GM23338 (cell line): ENCODE data around the gene MAGI1. TPM values are rescaled to one million over a fixed set of nuclear protein-coding genes. Genes with fewer than 3 reads are reported as not detected.

ENCODE experiments used
- ATAC-seq: fragments of 200-7000 bp; cut with Tn5 transposase; 3 replicates; pipeline ENCODE4 v1.9.1; 2020
- DNase-seq: peaks from one replicate; pipeline ENCODE4 v3.0.0-alpha.2; 2015; ENCODE audit warnings: low spot score
- H2AFZ ChIP-seq: fragments of 200-600 bp; sonication (generic); 2 replicates; pipeline ENCODE4 v1.8.0; 2016; ENCODE audit warnings: antibody characterized with exemption, mild to moderate bottlenecking, moderate library complexity
- H3F3A ChIP-seq: fragments of 200-600 bp; sonication (generic); replicated peaks from 2 replicates; pipeline ENCODE4 v1.8.0; 2017; ENCODE audit warnings: antibody characterized with exemption, mixed run types, low read depth
- H3K27ac ChIP-seq: fragments of 200-600 bp; sonication (generic); 2 replicates; pipeline ENCODE4 v1.6.1; 2016; ENCODE audit warnings: low read depth
- H3K27me3 ChIP-seq: fragments of 200-600 bp; sonication (generic); 2 replicates; pipeline ENCODE4 v1.8.0; 2016; ENCODE audit warnings: mild to moderate bottlenecking, mixed run types, moderate library complexity; ENCODE audit not compliant: insufficient read depth
- H3K36me3 ChIP-seq: fragments of 200-600 bp; sonication (generic); 2 replicates; pipeline ENCODE4 v1.8.0; 2016; ENCODE audit warnings: mild to moderate bottlenecking; ENCODE audit not compliant: insufficient read depth
- H3K4me1 ChIP-seq: fragments of 200-600 bp; sonication (generic); 2 replicates; pipeline ENCODE4 v1.8.0; 2016; ENCODE audit warnings: mild to moderate bottlenecking, moderate library complexity; ENCODE audit not compliant: insufficient read depth
- H3K4me2 ChIP-seq: fragments of 200-600 bp; sonication (generic); 2 replicates; pipeline ENCODE4 v1.7.1; 2017; ENCODE audit warnings: mixed run types
- H3K4me3 ChIP-seq: fragments of 200-600 bp; sonication (generic); 2 replicates; pipeline ENCODE4 v1.6.1; 2016; ENCODE audit warnings: mixed run types
- H3K79me2 ChIP-seq: fragments of 200-600 bp; sonication (generic); replicated peaks from 2 replicates; pipeline ENCODE4 v1.8.0; 2017; ENCODE audit warnings: mild to moderate bottlenecking; ENCODE audit not compliant: insufficient read depth
- H3K9me2 ChIP-seq: fragments of 200-600 bp; sonication (generic); 2 replicates; pipeline ENCODE4 v1.8.0; 2017; ENCODE audit not compliant: insufficient read depth
- H4K20me1 ChIP-seq: fragments of 200-600 bp; sonication (generic); replicated peaks from 2 replicates; pipeline ENCODE4 v1.8.0; 2017; ENCODE audit warnings: mild to moderate bottlenecking; ENCODE audit not compliant: insufficient read depth
- H3K27ac Mint-ChIP-seq: 2 replicates; pipeline ENCODE4 v1.8.0; 2020; ENCODE audit warnings: inconsistent platforms, mild to moderate bottlenecking, moderate library complexity, mixed read lengths
- H3K27me3 Mint-ChIP-seq: 3 replicates; pipeline ENCODE4 v1.8.0; 2022; ENCODE audit warnings: low read depth, mild to moderate bottlenecking, moderate library complexity, mixed read lengths, inconsistent platforms; ENCODE audit not compliant: insufficient read depth, poor library complexity
- H3K36me3 Mint-ChIP-seq: 3 replicates; pipeline ENCODE4 v1.8.0; 2021; ENCODE audit warnings: low read depth, mild to moderate bottlenecking, inconsistent platforms, moderate library complexity, mixed read lengths
- H3K4me1 Mint-ChIP-seq: 3 replicates; pipeline ENCODE4 v1.8.0; 2020; ENCODE audit warnings: mild to moderate bottlenecking, inconsistent platforms, mixed read lengths
- H3K4me3 Mint-ChIP-seq: 3 replicates; pipeline ENCODE4 v1.8.0; 2021; ENCODE audit warnings: moderate library complexity, mild to moderate bottlenecking, inconsistent platforms, mixed read lengths
- H3K9me3 Mint-ChIP-seq: 3 replicates; pipeline ENCODE4 v1.8.0; 2020; ENCODE audit warnings: moderate library complexity, mild to moderate bottlenecking, inconsistent platforms, mixed read lengths
- CREB1 ChIP-seq: fragments of 250-450 bp; sonication (Bioruptor Pico); IDR thresholded peaks from 2 replicates; pipeline ENCODE4 v1.5.0; 2020; ENCODE audit warnings: low read depth, mild to moderate bottlenecking, moderate library complexity
- EZH2 ChIP-seq: fragments of 200-600 bp; sonication (generic); IDR thresholded peaks from one replicate; pipeline ENCODE4 v1.8.0; 2017; ENCODE audit warnings: antibody characterized with exemption, mild to moderate bottlenecking, low read depth; ENCODE audit not compliant: unreplicated experiment
- JUNB ChIP-seq: IDR thresholded peaks from one replicate; pipeline ENCODE4 v1.6.1; 2016; ENCODE audit warnings: antibody characterized with exemption; ENCODE audit not compliant: unreplicated experiment
- NANOG ChIP-seq: IDR thresholded peaks from 2 replicates; pipeline ENCODE4 v1.6.1; 2016; ENCODE audit warnings: antibody characterized with exemption, borderline replicate concordance
- POLR2AphosphoS5 ChIP-seq: IDR thresholded peaks from 2 replicates; pipeline ENCODE4 v1.6.1; 2016; ENCODE audit warnings: antibody characterized with exemption, low read depth
- ZNF114 ChIP-seq: fragments of 250-450 bp; sonication (Bioruptor Pico); IDR thresholded peaks from 2 replicates; pipeline ENCODE4 v1.5.0; 2020; ENCODE audit warnings: mild to moderate bottlenecking, moderate library complexity
- ZNF331 ChIP-seq: fragments of 250-450 bp; sonication (Bioruptor Pico); IDR thresholded peaks from 2 replicates; pipeline ENCODE4 v1.5.0; 2020; ENCODE audit warnings: low read depth, mild to moderate bottlenecking, moderate library complexity
- polyA plus RNA-seq: library from polyadenylated mRNA; unstranded; fragments of >200 nt; fragmentation: Nextera tagmentation; extraction: Ambion mirVana; gene quantifications from 2 replicates; pipeline ENCODE4 v1.2.1, GENCODE V29; 2016
- total RNA-seq: library from RNA; depleted of rRNA; stranded (reverse); fragments of >200 nt; shearing (Covaris generic); gene quantifications from 2 replicates; pipeline ENCODE4 v1.2.3, GENCODE V29; 2014
- TF ChIP-seq, protein P1 (sequence below): fragments of 250-450 bp; sonication (Bioruptor Pico); IDR thresholded peaks from 2 replicates; pipeline ENCODE4 v1.5.0; 2020; ENCODE audit warnings: mild to moderate bottlenecking, moderate library complexity
- TF ChIP-seq, protein P2 (sequence below): IDR thresholded peaks from one replicate; pipeline ENCODE4 v1.6.1; 2018; ENCODE audit warnings: antibody characterized with exemption; ENCODE audit not compliant: unreplicated experiment
- TF ChIP-seq, protein P3 (sequence below): IDR thresholded peaks from 2 replicates; pipeline ENCODE4 v1.6.1; 2016; ENCODE audit warnings: antibody characterized with exemption

Gene MAGI1
- total and polyA plus RNA-seq, 2 experiments from 2014 or later, result 27.4 to 71.2 TPM

GRCh38 chr3:65563861-65564260, 474.9 kb downstream of the MAGI1 start:
- Histone ChIP-seq H3F3A (no peaks in the 10 kb centered on the region), H3K4me2 (no peak overlapping the region), H3K36me3 (no peaks in the 10 kb centered on the region), H4K20me1 (peaks cover 16% of the 10 kb centered on the region), H3K4me1 (peaks cover 6% of the 10 kb centered on the region), H3K4me3 (no peak overlapping the region), H3K79me2 (peaks cover 94% of the 10 kb centered on the region), H3K9me2 (no peaks in the 10 kb centered on the region), H3K27me3 (no peaks in the 10 kb centered on the region), H2AFZ (no peak overlapping the region), H3K27ac (no peak overlapping the region)
- H3K9me3 Mint-ChIP-seq, result no peaks in the 10 kb centered on the region
- ATAC-seq (peak; percentile 41; the same call in 2 of the 3 replicates), DNase-seq (no peak)
- TF ChIP-seq JUNB (no peak), ZNF114 (CRISPR knock-in tag) (no peak)
- H3K27me3 Mint-ChIP-seq, result peaks cover 4% of the 10 kb centered on the region
- H3K4me3 Mint-ChIP-seq, result no peak overlapping the region
- H3K36me3 Mint-ChIP-seq, result no peaks in the 10 kb centered on the region
- no peak overlapping the region for H3K27ac Mint-ChIP-seq
- H3K4me1 Mint-ChIP-seq, result peaks cover 40% of the 10 kb centered on the region

- Histone ChIP-seq H3F3A (no peaks in the 10 kb centered on the region), H3K4me2 (no peak overlapping the region), H3K36me3 (no peaks in the 10 kb centered on the region), H3K27ac (no peak overlapping the region), H3K9me2 (no peaks in the 10 kb centered on the region), H2AFZ (no peak overlapping the region), H3K4me3 (no peak overlapping the region), H3K79me2 (peaks cover 94% of the 10 kb centered on the region), H4K20me1 (peaks cover 17% of the 10 kb centered on the region), H3K27me3 (no peaks in the 10 kb centered on the region), H3K4me1 (peaks cover 11% of the 10 kb centered on the region)
- Mint-ChIP-seq H3K27me3 (peaks cover 4% of the 10 kb centered on the region), H3K36me3 (no peaks in the 10 kb centered on the region), H3K9me3 (no peaks in the 10 kb centered on the region), H3K4me1 (peaks cover 48% of the 10 kb centered on the region), H3K27ac (no peak overlapping the region), H3K4me3 (no peak overlapping the region)
- DNase-seq (no peak), ATAC-seq (no peak)
- TF ChIP-seq, protein P1, sequence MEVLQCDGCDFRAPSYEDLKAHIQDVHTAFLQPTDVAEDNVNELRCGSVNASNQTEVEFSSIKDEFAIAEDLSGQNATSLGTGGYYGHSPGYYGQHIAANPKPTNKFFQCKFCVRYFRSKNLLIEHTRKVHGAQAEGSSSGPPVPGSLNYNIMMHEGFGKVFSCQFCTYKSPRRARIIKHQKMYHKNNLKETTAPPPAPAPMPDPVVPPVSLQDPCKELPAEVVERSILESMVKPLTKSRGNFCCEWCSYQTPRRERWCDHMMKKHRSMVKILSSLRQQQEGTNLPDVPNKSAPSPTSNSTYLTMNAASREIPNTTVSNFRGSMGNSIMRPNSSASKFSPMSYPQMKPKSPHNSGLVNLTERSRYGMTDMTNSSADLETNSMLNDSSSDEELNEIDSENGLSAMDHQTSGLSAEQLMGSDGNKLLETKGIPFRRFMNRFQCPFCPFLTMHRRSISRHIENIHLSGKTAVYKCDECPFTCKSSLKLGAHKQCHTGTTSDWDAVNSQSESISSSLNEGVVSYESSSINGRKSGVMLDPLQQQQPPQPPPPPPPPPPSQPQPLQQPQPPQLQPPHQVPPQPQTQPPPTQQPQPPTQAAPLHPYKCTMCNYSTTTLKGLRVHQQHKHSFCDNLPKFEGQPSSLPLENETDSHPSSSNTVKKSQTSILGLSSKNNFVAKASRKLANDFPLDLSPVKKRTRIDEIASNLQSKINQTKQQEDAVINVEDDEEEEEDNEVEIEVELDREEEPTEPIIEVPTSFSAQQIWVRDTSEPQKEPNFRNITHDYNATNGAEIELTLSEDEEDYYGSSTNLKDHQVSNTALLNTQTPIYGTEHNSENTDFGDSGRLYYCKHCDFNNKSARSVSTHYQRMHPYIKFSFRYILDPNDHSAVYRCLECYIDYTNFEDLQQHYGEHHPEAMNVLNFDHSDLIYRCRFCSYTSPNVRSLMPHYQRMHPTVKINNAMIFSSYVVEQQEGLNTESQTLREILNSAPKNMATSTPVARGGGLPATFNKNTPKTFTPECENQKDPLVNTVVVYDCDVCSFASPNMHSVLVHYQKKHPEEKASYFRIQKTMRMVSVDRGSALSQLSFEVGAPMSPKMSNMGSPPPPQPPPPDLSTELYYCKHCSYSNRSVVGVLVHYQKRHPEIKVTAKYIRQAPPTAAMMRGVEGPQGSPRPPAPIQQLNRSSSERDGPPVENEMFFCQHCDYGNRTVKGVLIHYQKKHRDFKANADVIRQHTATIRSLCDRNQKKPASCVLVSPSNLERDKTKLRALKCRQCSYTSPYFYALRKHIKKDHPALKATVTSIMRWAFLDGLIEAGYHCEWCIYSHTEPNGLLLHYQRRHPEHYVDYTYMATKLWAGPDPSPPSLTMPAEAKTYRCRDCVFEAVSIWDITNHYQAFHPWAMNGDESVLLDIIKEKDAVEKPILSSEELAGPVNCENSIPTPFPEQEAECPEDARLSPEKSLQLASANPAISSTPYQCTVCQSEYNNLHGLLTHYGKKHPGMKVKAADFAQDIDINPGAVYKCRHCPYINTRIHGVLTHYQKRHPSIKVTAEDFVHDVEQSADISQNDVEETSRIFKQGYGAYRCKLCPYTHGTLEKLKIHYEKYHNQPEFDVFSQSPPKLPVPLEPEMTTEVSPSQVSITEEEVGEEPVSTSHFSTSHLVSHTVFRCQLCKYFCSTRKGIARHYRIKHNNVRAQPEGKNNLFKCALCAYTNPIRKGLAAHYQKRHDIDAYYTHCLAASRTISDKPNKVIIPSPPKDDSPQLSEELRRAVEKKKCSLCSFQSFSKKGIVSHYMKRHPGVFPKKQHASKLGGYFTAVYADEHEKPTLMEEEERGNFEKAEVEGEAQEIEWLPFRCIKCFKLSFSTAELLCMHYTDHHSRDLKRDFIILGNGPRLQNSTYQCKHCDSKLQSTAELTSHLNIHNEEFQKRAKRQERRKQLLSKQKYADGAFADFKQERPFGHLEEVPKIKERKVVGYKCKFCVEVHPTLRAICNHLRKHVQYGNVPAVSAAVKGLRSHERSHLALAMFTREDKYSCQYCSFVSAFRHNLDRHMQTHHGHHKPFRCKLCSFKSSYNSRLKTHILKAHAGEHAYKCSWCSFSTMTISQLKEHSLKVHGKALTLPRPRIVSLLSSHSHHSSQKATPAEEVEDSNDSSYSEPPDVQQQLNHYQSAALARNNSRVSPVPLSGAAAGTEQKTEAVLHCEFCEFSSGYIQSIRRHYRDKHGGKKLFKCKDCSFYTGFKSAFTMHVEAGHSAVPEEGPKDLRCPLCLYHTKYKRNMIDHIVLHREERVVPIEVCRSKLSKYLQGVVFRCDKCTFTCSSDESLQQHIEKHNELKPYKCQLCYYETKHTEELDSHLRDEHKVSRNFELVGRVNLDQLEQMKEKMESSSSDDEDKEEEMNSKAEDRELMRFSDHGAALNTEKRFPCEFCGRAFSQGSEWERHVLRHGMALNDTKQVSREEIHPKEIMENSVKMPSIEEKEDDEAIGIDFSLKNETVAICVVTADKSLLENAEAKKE, result no peak
- TF ChIP-seq, protein P2, sequence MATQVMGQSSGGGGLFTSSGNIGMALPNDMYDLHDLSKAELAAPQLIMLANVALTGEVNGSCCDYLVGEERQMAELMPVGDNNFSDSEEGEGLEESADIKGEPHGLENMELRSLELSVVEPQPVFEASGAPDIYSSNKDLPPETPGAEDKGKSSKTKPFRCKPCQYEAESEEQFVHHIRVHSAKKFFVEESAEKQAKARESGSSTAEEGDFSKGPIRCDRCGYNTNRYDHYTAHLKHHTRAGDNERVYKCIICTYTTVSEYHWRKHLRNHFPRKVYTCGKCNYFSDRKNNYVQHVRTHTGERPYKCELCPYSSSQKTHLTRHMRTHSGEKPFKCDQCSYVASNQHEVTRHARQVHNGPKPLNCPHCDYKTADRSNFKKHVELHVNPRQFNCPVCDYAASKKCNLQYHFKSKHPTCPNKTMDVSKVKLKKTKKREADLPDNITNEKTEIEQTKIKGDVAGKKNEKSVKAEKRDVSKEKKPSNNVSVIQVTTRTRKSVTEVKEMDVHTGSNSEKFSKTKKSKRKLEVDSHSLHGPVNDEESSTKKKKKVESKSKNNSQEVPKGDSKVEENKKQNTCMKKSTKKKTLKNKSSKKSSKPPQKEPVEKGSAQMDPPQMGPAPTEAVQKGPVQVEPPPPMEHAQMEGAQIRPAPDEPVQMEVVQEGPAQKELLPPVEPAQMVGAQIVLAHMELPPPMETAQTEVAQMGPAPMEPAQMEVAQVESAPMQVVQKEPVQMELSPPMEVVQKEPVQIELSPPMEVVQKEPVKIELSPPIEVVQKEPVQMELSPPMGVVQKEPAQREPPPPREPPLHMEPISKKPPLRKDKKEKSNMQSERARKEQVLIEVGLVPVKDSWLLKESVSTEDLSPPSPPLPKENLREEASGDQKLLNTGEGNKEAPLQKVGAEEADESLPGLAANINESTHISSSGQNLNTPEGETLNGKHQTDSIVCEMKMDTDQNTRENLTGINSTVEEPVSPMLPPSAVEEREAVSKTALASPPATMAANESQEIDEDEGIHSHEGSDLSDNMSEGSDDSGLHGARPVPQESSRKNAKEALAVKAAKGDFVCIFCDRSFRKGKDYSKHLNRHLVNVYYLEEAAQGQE, result no peak
- TF ChIP-seq JUNB (no peak), EZH2 (no peak), ZNF331 (CRISPR knock-in tag) (no peak), ZNF114 (CRISPR knock-in tag) (no peak), NANOG (no peak), POLR2AphosphoS5 (no peak), CREB1 (CRISPR knock-in tag) (no peak)
- TF ChIP-seq, protein P3, sequence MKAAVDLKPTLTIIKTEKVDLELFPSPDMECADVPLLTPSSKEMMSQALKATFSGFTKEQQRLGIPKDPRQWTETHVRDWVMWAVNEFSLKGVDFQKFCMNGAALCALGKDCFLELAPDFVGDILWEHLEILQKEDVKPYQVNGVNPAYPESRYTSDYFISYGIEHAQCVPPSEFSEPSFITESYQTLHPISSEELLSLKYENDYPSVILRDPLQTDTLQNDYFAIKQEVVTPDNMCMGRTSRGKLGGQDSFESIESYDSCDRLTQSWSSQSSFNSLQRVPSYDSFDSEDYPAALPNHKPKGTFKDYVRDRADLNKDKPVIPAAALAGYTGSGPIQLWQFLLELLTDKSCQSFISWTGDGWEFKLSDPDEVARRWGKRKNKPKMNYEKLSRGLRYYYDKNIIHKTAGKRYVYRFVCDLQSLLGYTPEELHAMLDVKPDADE, result no peak
Measured at GRCh38 chr3:65562447-65562846, 476.3 kb downstream of the MAGI1 start.
